Neural cell (in vitro differentiated cells): ENCODE data around the gene UCK2. TPM values are rescaled to one million over a fixed set of nuclear protein-coding genes. Genes with fewer than 3 reads are reported as not detected.

Experiments
- H2AFZ ChIP-seq: fragments of 200-600, 300-800 bp; sonication (generic), shearing (Covaris generic); 2 replicates; pipeline ENCODE4 v1.6.0; 2014; ENCODE audit warnings: low read depth, mild to moderate bottlenecking, antibody characterized with exemption, low read length, moderate library complexity
- H3F3A ChIP-seq: fragments of 200-600 bp; shearing (Covaris generic); 2 replicates; pipeline ENCODE4 v1.6.1; 2016; ENCODE audit warnings: mild to moderate bottlenecking, moderate library complexity, mixed read lengths, antibody characterized with exemption, low read length; ENCODE audit not compliant: insufficient read depth, poor library complexity, severe bottlenecking
- H3K27ac ChIP-seq: fragments of 200-600, 300-800 bp; sonication (generic), shearing (Covaris generic); 2 replicates; pipeline ENCODE4 v1.5.1; 2014; ENCODE audit warnings: mild to moderate bottlenecking, low read length, moderate library complexity
- H3K27me3 ChIP-seq: fragments of 300-800, 200-600 bp; sonication (generic), shearing (Covaris generic); 2 replicates; pipeline ENCODE4 v1.6.0; 2014; ENCODE audit warnings: mild to moderate bottlenecking, low read depth, low read length, moderate library complexity; ENCODE audit not compliant: insufficient read depth
- H3K36me3 ChIP-seq: fragments of 300-800, 200-600 bp; sonication (generic), shearing (Covaris generic); 2 replicates; pipeline ENCODE4 v1.5.1; 2014; ENCODE audit warnings: mild to moderate bottlenecking, antibody characterized with exemption, low read length, moderate library complexity; ENCODE audit not compliant: insufficient read depth
- H3K4me2 ChIP-seq: fragments of 300-800, 200-600 bp; sonication (generic), shearing (Covaris generic); 2 replicates; pipeline ENCODE4 v1.6.0; 2014; ENCODE audit warnings: mild to moderate bottlenecking, low read length
- H3K4me3 ChIP-seq: fragments of 300-800, 200-600 bp; sonication (generic), shearing (Covaris generic); 2 replicates; pipeline ENCODE4 v1.5.1; 2014; ENCODE audit warnings: mild to moderate bottlenecking, low read length, moderate library complexity
- H3K79me2 ChIP-seq: fragments of 200-600 bp; shearing (Covaris generic); replicated peaks from 2 replicates; pipeline ENCODE4 v1.6.0; 2014; ENCODE audit warnings: mild to moderate bottlenecking, low read length, moderate library complexity; ENCODE audit not compliant: insufficient read depth
- H3K9ac ChIP-seq: fragments of 300-800, 200-600 bp; sonication (generic), shearing (Covaris generic); 2 replicates; pipeline ENCODE4 v1.6.1; 2016; ENCODE audit warnings: mild to moderate bottlenecking, low read length, mixed read lengths
- H3K9me2 ChIP-seq: fragments of 200-600 bp; shearing (Covaris generic); 2 replicates; pipeline ENCODE4 v1.6.1; 2016; ENCODE audit warnings: mild to moderate bottlenecking, low read length, mixed read lengths; ENCODE audit not compliant: insufficient read depth
- H3K9me3 ChIP-seq: fragments of 200-600, 300-800 bp; sonication (generic), shearing (Covaris generic); 2 replicates; pipeline ENCODE4 v1.6.1; 2016; ENCODE audit warnings: mild to moderate bottlenecking, mixed run types, low read length, moderate library complexity, mixed read lengths
- H4K20me1 ChIP-seq: fragments of 200-600 bp; shearing (Covaris generic); 2 replicates; pipeline ENCODE4 v1.6.1; 2016; ENCODE audit warnings: mild to moderate bottlenecking, mixed run types; ENCODE audit not compliant: insufficient read depth
- CTCF ChIP-seq: fragments of 450-650 bp; IDR thresholded peaks from 2 replicates; pipeline ENCODE4 v1.5.1; 2014; ENCODE audit warnings: antibody characterized with exemption, mild to moderate bottlenecking, moderate library complexity; ENCODE audit not compliant: poor library complexity, severe bottlenecking
- EP300 ChIP-seq: fragments of 450-650 bp; conservative IDR thresholded peaks from 2 replicates; pipeline ENCODE4 v1.6.1; 2014; ENCODE audit warnings: antibody characterized with exemption, mild to moderate bottlenecking, moderate library complexity; ENCODE audit not compliant: poor library complexity, severe bottlenecking
- EZH2 ChIP-seq: fragments of 200-600, 300-800 bp; shearing (Covaris generic), sonication (generic); IDR thresholded peaks from 2 replicates; pipeline ENCODE4 v1.6.1; 2014; ENCODE audit warnings: antibody characterized with exemption, low read length, borderline replicate concordance, mild to moderate bottlenecking; ENCODE audit not compliant: insufficient read depth, poor library complexity, severe bottlenecking
- MXI1 ChIP-seq: fragments of 450-650 bp; conservative IDR thresholded peaks from 2 replicates; pipeline ENCODE4 v1.6.1; 2014; ENCODE audit warnings: antibody characterized with exemption, mild to moderate bottlenecking; ENCODE audit not compliant: poor library complexity, severe bottlenecking
- POLR2AphosphoS5 ChIP-seq: IDR thresholded peaks from 2 replicates; pipeline ENCODE4 v1.6.1; 2012
- RAD21 ChIP-seq: fragments of 450-650 bp; conservative IDR thresholded peaks from 2 replicates; pipeline ENCODE4 v1.6.1; 2014; ENCODE audit warnings: antibody characterized with exemption, mild to moderate bottlenecking, moderate library complexity
- REST ChIP-seq: IDR thresholded peaks from 2 replicates; pipeline ENCODE4 v1.6.1; 2012; ENCODE audit warnings: borderline replicate concordance
- TAF1 ChIP-seq: IDR thresholded peaks from 2 replicates; pipeline ENCODE4 v1.6.1; 2012; ENCODE audit warnings: low read depth
- polyA plus RNA-seq: library from polyadenylated mRNA; depleted of rRNA; stranded (reverse); fragments of >200 nt; gene quantifications from 2 replicates; pipeline ENCODE4 v1.2.3, GENCODE V29; 2014

The UCK2 gene
- polyA plus RNA-seq, 1 donor from 2014 or later = 36.0 TPM

GRCh38 chr1:165823552-165824268, 3.7 kb upstream of the UCK2 start:
- no peak overlapping the region for H3K4me2 ChIP-seq
- H4K20me1 ChIP-seq = no peaks in the 10 kb centered on the region
- TF ChIP-seq REST (no peak), CTCF (no peak)
- peaks cover 9% of the 10 kb centered on the region for H3F3A ChIP-seq
- no peaks in the 10 kb centered on the region for H3K36me3 ChIP-seq
- no peaks in the 10 kb centered on the region for H3K9me3 ChIP-seq
- H3K79me2 ChIP-seq = no peaks in the 10 kb centered on the region
- H3K9ac ChIP-seq = no peak overlapping the region
- no peaks in the 10 kb centered on the region for H3K9me2 ChIP-seq
- H3K27me3 ChIP-seq = no peaks in the 10 kb centered on the region
- no peak overlapping the region for H3K4me3 ChIP-seq
- H2AFZ ChIP-seq = no peak overlapping the region
- H3K27ac ChIP-seq = no peak overlapping the region

- Histone ChIP-seq H3K4me3 (no peak overlapping the region), H2AFZ (no peak overlapping the region), H3K9me2 (no peaks in the 10 kb centered on the region), H4K20me1 (no peaks in the 10 kb centered on the region), H3K27ac (no peak overlapping the region), H3K79me2 (peaks cover 3% of the 10 kb centered on the region), H3K9me3 (no peaks in the 10 kb centered on the region), H3K9ac (no peak overlapping the region), H3F3A (peaks cover 9% of the 10 kb centered on the region), H3K27me3 (no peaks in the 10 kb centered on the region), H3K4me2 (no peak overlapping the region), H3K36me3 (no peaks in the 10 kb centered on the region)
- TF ChIP-seq EP300 (no peak), MXI1 (no peak), EZH2 (no peak), POLR2AphosphoS5 (no peak), RAD21 (no peak), TAF1 (no peak), REST (no peak)
These were observed 3.2 kb upstream of the UCK2 start for GRCh38 chr1:165824269-165824643.
